ENCODE data around the gene PARVB.

Gene PARVB

GRCh38 chr22:44184006-44184405, 159.9 kb downstream of the PARVB start:
- DNase-seq (ENCODE audit: low spot score), result no peak

GRCh38 chr22:44185237-44186120, 161.4 kb downstream of the PARVB start:
- no peak for DNase-seq (ENCODE audit: low spot score)

GRCh38 chr22:44186121-44186510, 162.0 kb downstream of the PARVB start:
- no peak for DNase-seq (ENCODE audit: low spot score)

DNA sequence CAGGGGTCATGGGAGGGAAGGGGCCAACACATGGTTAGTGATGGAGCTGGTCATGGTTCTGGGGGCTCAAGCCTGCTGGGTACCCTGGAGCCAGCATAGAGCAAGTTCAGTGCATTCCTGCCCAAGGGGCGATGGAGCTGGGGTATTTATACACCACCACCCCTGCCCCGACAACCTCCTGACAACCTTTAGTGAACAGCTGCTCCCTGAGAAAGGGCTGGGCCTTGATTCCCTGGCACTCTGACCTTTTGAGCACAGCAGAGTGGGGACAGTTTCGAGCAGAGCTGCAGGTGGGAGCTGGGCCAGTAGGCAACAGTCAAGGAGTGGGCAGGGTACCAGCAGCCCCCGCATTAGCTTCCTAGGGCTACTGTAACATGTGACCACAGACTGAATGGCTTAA, 162.6 kb downstream of the PARVB start:
- no peak for DNase-seq (ENCODE audit: low spot score)

GRCh38 chr22:44187652-44188230, 163.6 kb downstream of the PARVB start:
- DNase-seq (ENCODE audit: low spot score), result no peak

GRCh38 chr22:44188316-44188715, 164.2 kb downstream of the PARVB start:
- DNase-seq (ENCODE audit: low spot score), result no peak

DNA sequence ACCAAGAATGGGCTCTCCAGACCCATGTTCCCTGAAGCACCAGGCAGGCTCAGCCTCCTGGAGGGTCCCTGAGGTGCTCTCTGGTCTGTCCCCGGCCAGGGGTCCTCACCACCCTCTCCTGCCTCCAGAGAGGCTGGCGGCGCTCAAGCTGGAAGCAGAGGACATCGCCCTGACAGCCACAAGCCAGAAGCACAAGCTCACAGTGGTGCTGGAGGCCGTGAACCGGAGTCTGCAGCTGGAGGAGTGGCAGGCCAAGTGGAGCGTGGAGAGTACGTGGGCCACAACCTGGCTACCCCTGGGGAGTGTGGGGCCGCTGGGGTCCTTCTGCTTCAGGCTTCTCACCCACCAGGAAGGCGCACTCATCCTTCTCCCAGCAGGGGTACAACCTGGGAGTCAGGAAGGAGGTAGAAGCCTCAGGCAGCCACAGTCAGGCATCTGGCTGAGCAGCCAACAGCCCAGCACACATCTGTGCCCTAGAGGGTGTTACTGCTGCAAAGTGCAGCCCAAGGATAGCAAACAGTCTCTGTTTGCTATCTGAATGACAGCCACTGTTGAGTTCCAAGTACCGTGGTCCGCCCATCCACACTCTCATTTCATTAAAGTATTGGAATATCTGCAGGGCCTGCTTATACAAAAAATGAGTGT, 165.0 kb downstream of the PARVB start:
- no peak for DNase-seq (ENCODE audit: low spot score)

- DNase-seq (ENCODE audit: low spot score), result no peak
Measured at GRCh38 chr22:44190381-44190976, 166.4 kb downstream of the PARVB start.

GRCh38 chr22:44191036-44191454, 166.9 kb downstream of the PARVB start:
- no peak for DNase-seq (ENCODE audit: low spot score)

GRCh38 chr22:44192098-44192815, 168.2 kb downstream of the PARVB start:
- DNase-seq (ENCODE audit: low spot score), result no peak

DNA sequence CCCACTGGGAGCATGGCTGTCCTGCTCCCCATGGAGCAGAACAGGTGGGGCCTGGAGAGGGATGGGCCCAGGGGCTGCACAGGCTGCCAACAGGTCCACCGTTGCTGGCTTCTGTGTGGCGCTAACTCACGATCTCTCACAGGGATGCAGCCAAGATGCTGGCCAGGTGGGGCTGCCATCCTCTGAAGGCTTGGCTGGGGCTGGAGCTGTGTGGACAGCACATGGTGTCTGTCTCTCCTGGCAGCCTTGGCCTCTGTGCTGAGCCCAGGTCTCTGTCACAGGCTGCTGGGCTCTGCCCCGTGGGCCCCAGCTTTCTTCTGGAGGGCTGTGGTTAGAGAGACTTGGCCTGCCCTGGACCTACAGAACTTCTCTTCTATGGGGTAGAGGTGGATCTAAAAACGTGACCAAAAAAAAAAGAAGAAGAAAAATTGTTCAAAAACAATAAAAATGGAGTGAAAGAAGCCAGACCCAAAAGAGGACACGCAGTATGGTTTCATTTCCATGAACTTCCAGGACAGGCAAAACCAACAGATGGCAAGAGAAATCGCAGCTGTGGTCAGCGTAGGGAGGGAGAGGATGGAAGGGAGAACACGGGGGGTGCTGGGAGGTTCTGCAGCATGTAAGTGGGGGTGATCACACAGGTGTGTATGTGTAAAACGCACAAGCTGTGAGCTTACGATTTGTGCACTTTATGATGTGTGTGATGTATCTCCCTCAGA, 168.9 kb downstream of the PARVB start:
- DNase-seq (ENCODE audit: low spot score), result no peak

GRCh38 chr22:44193535-44193891, 169.4 kb downstream of the PARVB start:
- no peak for DNase-seq (ENCODE audit: low spot score)

GRCh38 chr22:44194569-44194968, 170.5 kb downstream of the PARVB start:
- no peak for DNase-seq (ENCODE audit: low spot score)

DNA sequence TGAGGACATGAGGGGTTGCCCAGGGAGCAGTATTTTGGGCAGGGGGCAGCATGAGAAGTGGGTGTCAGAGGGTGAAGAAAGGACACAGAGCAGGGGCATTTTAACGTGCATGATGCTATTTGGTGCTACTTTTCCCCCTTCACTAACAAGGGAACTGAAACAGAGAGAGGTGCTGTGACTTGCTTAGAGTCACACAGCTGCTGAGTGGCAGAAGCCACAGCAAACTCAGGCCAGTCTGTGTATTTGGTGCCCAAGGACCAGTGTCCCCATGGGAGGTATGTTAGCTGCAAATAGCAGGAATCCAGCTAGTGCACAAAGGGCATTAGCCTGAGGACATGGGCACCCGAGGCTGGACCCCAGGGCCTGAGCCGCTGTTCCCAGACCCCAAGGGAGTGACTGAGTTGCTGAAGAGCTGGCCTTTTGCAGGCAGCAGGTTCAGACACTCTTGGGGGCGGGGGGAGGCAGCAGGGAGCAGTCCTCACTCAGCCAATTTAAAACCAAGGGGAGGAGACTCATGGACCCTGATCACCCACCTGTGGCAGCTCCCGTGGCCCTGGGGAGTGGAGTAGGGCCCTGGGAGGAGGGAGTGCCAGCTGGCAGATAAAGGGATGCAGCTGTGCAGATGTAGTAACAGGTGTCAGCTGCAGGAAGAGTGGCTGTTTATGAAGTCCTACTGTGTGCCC, 171.2 kb downstream of the PARVB start:
- no peak for DNase-seq (ENCODE audit: low spot score)

- DNase-seq (ENCODE audit: low spot score), result no peak
Measured at GRCh38 chr22:44196241-44196640, 172.1 kb downstream of the PARVB start.

DNA sequence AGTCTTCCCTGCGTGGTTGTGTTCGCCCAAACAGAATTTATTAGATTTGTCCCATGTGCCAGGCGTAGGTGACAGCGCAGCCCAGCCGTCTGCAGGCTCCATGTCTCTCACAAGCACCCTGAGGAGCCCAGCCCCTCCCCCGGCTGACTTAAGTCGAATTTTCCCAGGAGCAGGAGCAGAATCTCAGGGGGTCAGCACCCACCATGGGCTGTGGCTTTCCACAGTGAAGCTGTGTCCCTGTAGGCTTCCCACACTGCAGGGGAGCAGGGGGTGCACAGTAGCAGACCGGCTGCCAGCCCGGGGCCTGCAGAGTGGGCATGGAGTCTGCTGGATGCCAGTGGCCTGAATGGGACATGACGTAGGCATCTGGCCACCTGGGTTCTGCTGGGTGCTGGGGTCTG, 172.6 kb downstream of the PARVB start:
- no peak for DNase-seq (ENCODE audit: low spot score)

GRCh38 chr22:44197271-44197670, 173.2 kb downstream of the PARVB start:
- DNase-seq (ENCODE audit: low spot score), result no peak

DNA sequence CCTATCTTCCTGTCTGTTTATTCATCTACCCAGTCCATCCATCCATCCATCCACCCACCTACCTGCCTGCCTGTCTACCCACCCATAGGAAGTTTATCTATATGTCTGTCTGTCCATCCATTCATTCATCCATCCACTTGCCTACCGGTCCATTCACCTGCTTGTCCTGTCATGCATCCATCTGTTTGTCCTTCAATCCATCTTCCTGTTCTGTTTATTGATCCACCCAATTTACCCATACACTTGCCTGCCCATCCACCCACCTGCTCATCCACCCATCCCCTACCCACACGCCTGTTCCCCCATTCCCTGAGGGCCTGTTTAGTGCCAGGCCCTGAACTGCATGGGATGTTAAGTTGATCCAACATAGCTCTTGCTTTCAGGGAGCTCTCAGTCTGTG, 175.1 kb downstream of the PARVB start:
- DNase-seq (ENCODE audit: low spot score), result no peak

GRCh38 chr22:44199866-44200265, 175.8 kb downstream of the PARVB start:
- DNase-seq (ENCODE audit: low spot score), result no peak

DNA sequence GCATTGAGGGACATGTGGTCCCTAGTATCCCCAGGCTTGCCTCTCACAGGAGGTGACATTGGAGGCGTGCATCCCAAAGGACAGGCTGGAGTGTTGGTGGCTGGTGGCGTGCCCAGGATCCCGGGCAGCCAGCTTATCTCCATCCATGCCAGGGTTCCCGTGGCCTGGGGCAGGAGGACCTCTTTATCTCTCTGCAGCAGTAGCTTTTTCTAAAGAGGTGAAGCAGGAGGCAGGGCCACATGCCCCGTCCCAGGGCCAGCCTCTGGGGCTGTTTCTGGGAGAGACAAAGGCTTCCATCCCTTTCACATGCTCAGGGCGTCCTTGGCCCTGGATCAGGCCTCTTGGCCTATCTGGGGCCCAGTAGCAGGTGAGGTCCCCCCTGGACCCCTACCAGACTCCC, 176.3 kb downstream of the PARVB start:
- DNase-seq (ENCODE audit: low spot score), result no peak
